ENCODE results near the gene STAM.

DNA sequence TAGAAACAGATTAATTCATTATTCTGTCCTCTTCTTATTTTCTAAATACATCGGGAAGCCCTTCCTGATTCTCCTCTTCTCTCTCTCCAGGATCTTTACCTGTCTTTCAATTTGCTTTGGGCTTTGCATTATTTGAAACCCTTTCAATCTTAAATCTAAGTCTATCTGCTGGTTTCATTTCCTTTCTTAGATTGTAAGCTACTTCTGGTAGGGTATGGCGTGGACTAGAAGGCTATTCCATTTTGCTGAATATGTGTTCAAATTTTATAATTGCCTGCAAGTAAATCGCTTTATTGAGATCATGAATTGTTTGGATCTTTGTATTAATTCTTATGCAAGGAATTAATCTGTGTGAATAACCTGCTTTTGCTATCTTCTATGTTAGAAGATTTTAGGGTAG is 11.1 kb downstream of the STAM start:
- TF ChIP-seq, protein P1, sequence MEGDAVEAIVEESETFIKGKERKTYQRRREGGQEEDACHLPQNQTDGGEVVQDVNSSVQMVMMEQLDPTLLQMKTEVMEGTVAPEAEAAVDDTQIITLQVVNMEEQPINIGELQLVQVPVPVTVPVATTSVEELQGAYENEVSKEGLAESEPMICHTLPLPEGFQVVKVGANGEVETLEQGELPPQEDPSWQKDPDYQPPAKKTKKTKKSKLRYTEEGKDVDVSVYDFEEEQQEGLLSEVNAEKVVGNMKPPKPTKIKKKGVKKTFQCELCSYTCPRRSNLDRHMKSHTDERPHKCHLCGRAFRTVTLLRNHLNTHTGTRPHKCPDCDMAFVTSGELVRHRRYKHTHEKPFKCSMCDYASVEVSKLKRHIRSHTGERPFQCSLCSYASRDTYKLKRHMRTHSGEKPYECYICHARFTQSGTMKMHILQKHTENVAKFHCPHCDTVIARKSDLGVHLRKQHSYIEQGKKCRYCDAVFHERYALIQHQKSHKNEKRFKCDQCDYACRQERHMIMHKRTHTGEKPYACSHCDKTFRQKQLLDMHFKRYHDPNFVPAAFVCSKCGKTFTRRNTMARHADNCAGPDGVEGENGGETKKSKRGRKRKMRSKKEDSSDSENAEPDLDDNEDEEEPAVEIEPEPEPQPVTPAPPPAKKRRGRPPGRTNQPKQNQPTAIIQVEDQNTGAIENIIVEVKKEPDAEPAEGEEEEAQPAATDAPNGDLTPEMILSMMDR (IDR thresholded peaks at IDR 0.05), result no peak
- no peak for TF ChIP-seq POLR2A (IDR thresholded peaks at IDR 0.05)

Data from thyroid gland (tissue), 4 donors.